HG02943 (cell line): Measurements from ENCODE around the gene GYS2.
"Not testable (repeated sequence)": the region's sequence is repeated elsewhere in the genome, so short reads cannot be mapped to it uniquely, and the experiment has no call there.

Source experiments
- ATAC-seq: cut with Tn5 transposase; IDR thresholded peaks from one replicate; pipeline ENCODE4 v1.9.1; 2021; ENCODE audit warnings: mild to moderate bottlenecking, low read depth, moderate library complexity; ENCODE audit not compliant: unreplicated experiment

GYS2 gene

GRCh38 chr12:21604245-21605101, at the start of gene GYS2:
GYS2 (minus strand) TSS chr12:21604847; CDS start chr12:21604592, 255 bp downstream.
- ATAC-seq = no peak

GRCh38 chr12:21651821-21652220, 47.2 kb upstream of the GYS2 start:
- no peak for ATAC-seq

- no peak for ATAC-seq
These were observed 46.4 kb upstream of the GYS2 start for GRCh38 chr12:21650997-21651396.

GRCh38 chr12:21649034-21649433, 44.4 kb upstream of the GYS2 start:
- no peak for ATAC-seq

- ATAC-seq = no peak
These were observed 43.7 kb upstream of the GYS2 start for GRCh38 chr12:21648378-21648777.

GRCh38 chr12:21647179-21647578, 42.5 kb upstream of the GYS2 start:
- ATAC-seq = no peak

GRCh38 chr12:21645041-21645500, 40.4 kb upstream of the GYS2 start:
- not testable (repeated sequence) for ATAC-seq

- ATAC-seq = no peak
These were observed 39.9 kb upstream of the GYS2 start for GRCh38 chr12:21644516-21644915.

GRCh38 chr12:21643758-21644157, 39.1 kb upstream of the GYS2 start:
- ATAC-seq = no peak

- ATAC-seq = no peak
These were observed 38.2 kb upstream of the GYS2 start for GRCh38 chr12:21642707-21643389.

GRCh38 chr12:21638054-21638891, 33.6 kb upstream of the GYS2 start:
- ATAC-seq = no peak

- no peak for ATAC-seq
These were observed 29.6 kb upstream of the GYS2 start for GRCh38 chr12:21634245-21634644.

- no peak for ATAC-seq
These were observed 26.7 kb upstream of the GYS2 start for GRCh38 chr12:21631367-21631766.

GRCh38 chr12:21627924-21628323, 23.3 kb upstream of the GYS2 start:
- no peak for ATAC-seq

GRCh38 chr12:21618566-21618965, 13.9 kb upstream of the GYS2 start:
- ATAC-seq = no peak

- ATAC-seq = no peak
These were observed 12.4 kb upstream of the GYS2 start for GRCh38 chr12:21617030-21617429.

GRCh38 chr12:21615431-21615830, 10.8 kb upstream of the GYS2 start:
- no peak for ATAC-seq

- ATAC-seq = no peak
These were observed 9.9 kb upstream of the GYS2 start for GRCh38 chr12:21614506-21614905.

- no peak for ATAC-seq
These were observed 9.3 kb upstream of the GYS2 start for GRCh38 chr12:21613931-21614330.

- no peak for ATAC-seq
These were observed 3.5 kb upstream of the GYS2 start for GRCh38 chr12:21608196-21608595.

GRCh38 chr12:21607701-21608100, 3.1 kb upstream of the GYS2 start:
- ATAC-seq = no peak
